H1 (cell line): ENCODE results near the gene PTGIS. TPM values are rescaled to one million over a fixed set of nuclear protein-coding genes. Genes with fewer than 3 reads are reported as not detected.

ENCODE experiments used
- CTCF ChIA-PET: fragments of 300-600 bp; sonication (Branson Sonifier 250); formaldehyde crosslinking; loops from one replicate; lab custom pipeline; 2021; ENCODE audit not compliant: partially characterized antibody; lab: Charles Lee
- POLR2A ChIA-PET: fragments of 300-600 bp; sonication (Branson Sonifier 250); formaldehyde crosslinking; loops from one replicate; lab custom pipeline; 2021; ENCODE audit warnings: inconsistent platforms; ENCODE audit not compliant: partially characterized antibody; lab: Charles Lee
- DNase-seq, 2 experiments: peaks; one replicate each; pipeline versions ENCODE4 v3.0.0 to v3.0.0-alpha.2; 2010 to 2022; ENCODE audit warnings: low spot score in 2 of 2, low read depth in 1 of 2, mixed read lengths in 1 of 2
- FAIRE-seq: peaks from 2 replicates; lab custom pipeline; 2011; peaks lifted over from hg19 to GRCh38; lab: Jason Lieb, UNC
- H2AFZ ChIP-seq: 2 replicates; pipeline ENCODE4 v1.8.1; 2012; ENCODE audit warnings: low read length, inconsistent platforms
- H2AK5ac ChIP-seq: 2 replicates; pipeline ENCODE4 v1.6.1; 2013; ENCODE audit warnings: low read depth, low read length
- H2BK120ac ChIP-seq: replicated peaks from 2 replicates; pipeline ENCODE3; 2013; ENCODE audit warnings: low read depth, low read length, inconsistent platforms
- H2BK12ac ChIP-seq: 2 replicates; pipeline ENCODE4 v1.6.1; 2013; ENCODE audit warnings: low read depth, low read length
- H2BK15ac ChIP-seq: 2 replicates; pipeline ENCODE4 v1.6.1; 2013; ENCODE audit warnings: low read length
- H2BK20ac ChIP-seq: 2 replicates; pipeline ENCODE4 v1.6.1; 2013; ENCODE audit warnings: low read length
- H2BK5ac ChIP-seq: 2 replicates; pipeline ENCODE4 v1.6.1; 2013; ENCODE audit warnings: low read depth, low read length
- H3K14ac ChIP-seq: 2 replicates; pipeline ENCODE4 v1.6.1; 2013; ENCODE audit warnings: inconsistent platforms; ENCODE audit not compliant: insufficient read length
- H3K18ac ChIP-seq: 2 replicates; pipeline ENCODE4 v1.6.1; 2013; ENCODE audit warnings: low read length; ENCODE audit errors: extremely low read depth
- H3K23ac ChIP-seq: 2 replicates; pipeline ENCODE4 v1.6.1; 2013; ENCODE audit warnings: inconsistent platforms; ENCODE audit not compliant: insufficient read length
- H3K23me2 ChIP-seq: 2 replicates; pipeline ENCODE4 v1.6.1; 2013; ENCODE audit warnings: low read depth, low read length
- H3K27ac ChIP-seq: 2 replicates; pipeline ENCODE4 v1.6.1; 2011; ENCODE audit warnings: low read depth, low read length, inconsistent platforms
- H3K27me3 ChIP-seq, 4 experiments: replicated peaks in 1 of 4; 1 replicate in 1 of 4; 2 replicates in 3 of 4; pipeline versions ENCODE4 v1.6.1 to v1.8.1; 2011 to 2013; ENCODE audit warnings: low read length in 3 of 4, mild to moderate bottlenecking in 3 of 4, inconsistent platforms in 2 of 4, mixed read lengths in 2 of 4, moderate library complexity in 1 of 4; ENCODE audit not compliant: control insufficient read depth in 3 of 4, insufficient read depth in 3 of 4; ENCODE audit errors: extremely low read depth in 1 of 4
- H3K36me3 ChIP-seq, 4 experiments: 2 replicates each; pipeline versions ENCODE4 v1.6.1 to v1.8.1; 2011 to 2013; ENCODE audit warnings: mild to moderate bottlenecking in 4 of 4, low read length in 3 of 4, moderate library complexity in 2 of 4, control low read depth in 1 of 4, inconsistent platforms in 1 of 4; ENCODE audit not compliant: insufficient read depth in 4 of 4, control insufficient read depth in 2 of 4
- H3K4ac ChIP-seq: replicated peaks from 2 replicates; pipeline ENCODE3; 2013; ENCODE audit warnings: low read length, low read depth, mixed read lengths, inconsistent platforms; ENCODE audit not compliant: insufficient read length
- H3K4me1 ChIP-seq, 4 experiments: replicated peaks in 1 of 4; 1 replicate in 1 of 4; 2 replicates in 3 of 4; pipeline versions ENCODE4 v1.6.1 to v1.8.1; 2011 to 2013; ENCODE audit warnings: low read length in 3 of 4, inconsistent platforms in 2 of 4, mixed read lengths in 1 of 4; ENCODE audit not compliant: insufficient read depth in 4 of 4, control insufficient read depth in 3 of 4
- H3K4me2 ChIP-seq, 2 experiments: 2 replicates each; pipeline versions ENCODE4 v1.6.1 to v1.8.1; 2011 to 2013; ENCODE audit warnings: low read depth in 2 of 2, low read length in 2 of 2, control low read depth in 1 of 2, inconsistent platforms in 1 of 2, mild to moderate bottlenecking in 1 of 2; ENCODE audit not compliant: insufficient read depth in 1 of 2
- H3K4me3 ChIP-seq, 4 experiments: fragments of 200-600, 300-600 bp in 1 of 4; sonication (generic), shearing (Covaris generic), sonication (Bioruptor Twin) in 1 of 4; 2 replicates each; pipeline versions ENCODE4 v1.5.1 to v1.8.1; 2011 to 2016; ENCODE audit warnings: low read length in 4 of 4, low read depth in 3 of 4, control low read depth in 2 of 4, inconsistent platforms in 2 of 4, mild to moderate bottlenecking in 2 of 4, mixed read lengths in 1 of 4, moderate library complexity in 1 of 4; ENCODE audit not compliant: insufficient read depth in 2 of 4; ENCODE audit errors: extremely low read depth in 1 of 4
- H3K56ac ChIP-seq: replicated peaks from 2 replicates; pipeline ENCODE3; 2013; ENCODE audit warnings: low read depth, mild to moderate bottlenecking, mixed read lengths, low read length, inconsistent platforms; ENCODE audit not compliant: insufficient read length
- H3K79me1 ChIP-seq: 2 replicates; pipeline ENCODE4 v1.6.1; 2013; ENCODE audit warnings: low read depth, low read length, control low read depth
- H3K79me2 ChIP-seq, 2 experiments: 2 replicates each; pipeline versions ENCODE4 v1.6.1 to v1.8.1; 2012 to 2013; ENCODE audit warnings: low read length in 2 of 2, mild to moderate bottlenecking in 2 of 2, inconsistent platforms in 1 of 2; ENCODE audit not compliant: insufficient read depth in 2 of 2, control insufficient read depth in 1 of 2
- H3K9ac ChIP-seq, 4 experiments: replicated peaks in 1 of 4; 1 replicate in 1 of 4; 2 replicates in 3 of 4; pipeline versions ENCODE4 v1.6.1 to v1.8.1; 2011 to 2013; ENCODE audit warnings: low read depth in 3 of 4, low read length in 3 of 4, control low read depth in 2 of 4, mild to moderate bottlenecking in 2 of 4, moderate library complexity in 2 of 4, inconsistent platforms in 1 of 4; ENCODE audit errors: extremely low read depth in 1 of 4
- H3K9me3 ChIP-seq, 2 experiments: 2 replicates each; pipeline versions ENCODE4 v1.6.1 to v1.8.1; 2012 to 2013; ENCODE audit warnings: mild to moderate bottlenecking in 2 of 2, moderate library complexity in 2 of 2, control low read depth in 1 of 2, inconsistent platforms in 1 of 2, low read depth in 1 of 2, low read length in 1 of 2, mixed read lengths in 1 of 2; ENCODE audit not compliant: insufficient read depth in 2 of 2
- H4K20me1 ChIP-seq, 2 experiments: replicated peaks in 1 of 2; 2 replicates each; pipeline versions ENCODE3 to v1.8.1; 2011 to 2013; ENCODE audit warnings: inconsistent platforms in 2 of 2, low read length in 2 of 2, mild to moderate bottlenecking in 1 of 2; ENCODE audit not compliant: insufficient read depth in 2 of 2, control insufficient read depth in 1 of 2
- H4K5ac ChIP-seq: 2 replicates; pipeline ENCODE4 v1.6.1; 2013; ENCODE audit warnings: low read length, low read depth, mixed read lengths, inconsistent platforms; ENCODE audit not compliant: insufficient read length
- H4K8ac ChIP-seq: 2 replicates; pipeline ENCODE4 v1.8.0; 2013; ENCODE audit warnings: mild to moderate bottlenecking, moderate library complexity, low read length, inconsistent platforms; ENCODE audit not compliant: insufficient read depth; ENCODE audit errors: extremely low read depth
- H4K91ac ChIP-seq: replicated peaks from 2 replicates; pipeline ENCODE3; 2013; ENCODE audit warnings: low read length, mixed read lengths, inconsistent platforms; ENCODE audit not compliant: insufficient read length
- CHD2 ChIP-seq: IDR thresholded peaks from 2 replicates; pipeline ENCODE4 v1.6.1; 2012; ENCODE audit warnings: low read length, improper control_type of control experiment
- CREB1 ChIP-seq: IDR thresholded peaks from 2 replicates; pipeline ENCODE4 v1.6.1; 2012; ENCODE audit warnings: inconsistent platforms
- CTBP2 ChIP-seq: IDR thresholded peaks from 2 replicates; pipeline ENCODE4 v1.7.0; 2011; ENCODE audit warnings: borderline replicate concordance, mild to moderate bottlenecking, moderate library complexity, mixed read lengths, low read length; ENCODE audit not compliant: insufficient read depth, insufficient read length
- EZH2 ChIP-seq: fragments of 200-600 bp; sonication (generic); IDR thresholded peaks from 2 replicates; pipeline ENCODE4 v1.7.1; 2012; ENCODE audit warnings: low read depth, mild to moderate bottlenecking, moderate library complexity, low read length, inconsistent platforms; ENCODE audit not compliant: severe bottlenecking
- POLR2AphosphoS5 ChIP-seq: IDR thresholded peaks from 2 replicates; pipeline ENCODE4 v1.6.1; 2011; ENCODE audit warnings: low read depth, low read length
- RFX5 ChIP-seq: IDR thresholded peaks from 2 replicates; pipeline ENCODE4 v1.6.1; 2011; ENCODE audit warnings: low read depth, low read length, improper control_type of control experiment, borderline replicate concordance
- SRF ChIP-seq: IDR thresholded peaks from 2 replicates; pipeline ENCODE4 v1.6.1; 2011; ENCODE audit warnings: mild to moderate bottlenecking, low read depth, low read length, moderate library complexity
- WGBS, 2 experiments: shearing (Covaris generic) in 1 of 2; methylation state at CpG; one replicate each; pipeline versions ENCODE4 v1.1.6 to v1.1.7; 2013 to 2015; ENCODE audit warnings: low lambda C conversion rate in 2 of 2, mixed read lengths in 2 of 2, inconsistent platforms in 1 of 2, low coverage in 1 of 2, missing lambda C conversion rate in 1 of 2; ENCODE audit not compliant: insufficient replicate concordance in 2 of 2, insufficient coverage in 1 of 2, insufficient read length in 1 of 2; ENCODE audit errors: extremely low coverage in 1 of 2, missing lambda C conversion rate in 1 of 2; 5-methylcytosine and 5-hydroxymethylcytosine counted together
- polyA plus RNA-seq, 7 experiments: library from polyadenylated mRNA; depleted of rRNA in 3 of 7; stranded (reverse) in 5 of 7; unstranded in 2 of 7; fragments of >200 nt in 5 of 7; fragments of 200-250 nt in 2 of 7; gene quantifications; 1 replicate in 5 of 7; 2 replicates in 1 of 7; 4 replicates in 1 of 7; pipeline versions ENCODE4 v1.2.1 to v1.2.3, GENCODE V29; 2011 to 2013; ENCODE audit warnings: missing spikeins in 2 of 7, mixed read lengths in 2 of 7
- total RNA-seq: library from RNA; stranded (reverse); fragmentation: NEBNext Ultra II Directional; extraction: Animal tissue kit (Norgen Biotek cat#: 25700); gene quantifications from 2 replicates; pipeline ENCODE4 v1.2.1, GENCODE V29; 2021

Gene PTGIS
- total and polyA plus RNA-seq, 2 of the 8 experiments (the other 6 are each of a cell fraction or from before 2014, with no cell fraction given): 29.9 to 35.5 TPM

- CTCF ChIA-PET: interaction anchor here (0.7 to 11.2 kb wide), 9 partner anchors 12 to 304 kb away, joined by 3 to 88 read pairs (median 3); no protein-coding TSS in a partner anchor
- TF ChIP-seq SRF: no peak
- TF ChIP-seq POLR2AphosphoS5: no peak
- no peak for TF ChIP-seq CTBP2
- TF ChIP-seq CREB1: no peak
- no peak for TF ChIP-seq EZH2
- TF ChIP-seq RFX5: no peak
- no peak for TF ChIP-seq CHD2
Observed at GRCh38 chr20:49583669-49584417, 15.9 kb upstream of the PTGIS start.

More at GRCh38 chr20:49583669-49584417, 15.9 kb upstream of the PTGIS start:
- no peak overlapping the region for H2BK20ac ChIP-seq
- H3K23ac ChIP-seq: no peak overlapping the region
- no peak overlapping the region for H3K4me2 ChIP-seq
- H2BK12ac ChIP-seq: no peak overlapping the region
- H4K8ac ChIP-seq: no peak overlapping the region; the same call in 1 of the 2 replicates
- H2AK5ac ChIP-seq: no peak overlapping the region
- H3K18ac ChIP-seq: no peak overlapping the region
- POLR2A ChIA-PET: interaction anchor here (0.9 to 1.4 kb wide), 3 partner anchors 13 to 15 kb away, joined by 3 to 6 read pairs (median 3); no protein-coding TSS in a partner anchor
- no peaks in the 10 kb centered on the region for H3K27me3 ChIP-seq
- H4K20me1 ChIP-seq: no peaks in the 10 kb centered on the region
- H3K79me2 ChIP-seq: no peaks in the 10 kb centered on the region
- no peaks in the 10 kb centered on the region for H3K36me3 ChIP-seq
- no peaks in the 10 kb centered on the region for H3K79me1 ChIP-seq
- H3K27ac ChIP-seq: no peak overlapping the region
- DNase-seq: no peak
- H3K56ac ChIP-seq: no peak overlapping the region
- H3K23me2 ChIP-seq: no peaks in the 10 kb centered on the region
- H3K9ac ChIP-seq: no peak overlapping the region
- no peak for FAIRE-seq
- H3K4ac ChIP-seq: no peak overlapping the region
- H3K4me3 ChIP-seq: no peak overlapping the region
- H3K9me3 ChIP-seq: peaks cover 3 to 4% of the 10 kb centered on the region in 2 experiments; a peak in 3 of 4 replicates
- 88% methylated on average over 12 of the region's 12 CpGs; no CpG with 5 or more reads in 1 of the 2 experiments for WGBS, 2 experiments
- no peak overlapping the region for H3K14ac ChIP-seq
- H2BK15ac ChIP-seq: no peak overlapping the region
- H2BK120ac ChIP-seq: no peak overlapping the region
- H2BK5ac ChIP-seq: no peak overlapping the region
- no peak overlapping the region for H2AFZ ChIP-seq
- H3K4me1 ChIP-seq: peaks cover 0 to 6% (median 3%) of the 10 kb centered on the region in 4 experiments; a peak in 5 of 7 replicates
- no peak overlapping the region for H4K91ac ChIP-seq
- no peak overlapping the region for H4K5ac ChIP-seq
